Osteoblast (primary cell): ENCODE measurements around the gene ZNF148. TPM values are rescaled to one million over a fixed set of nuclear protein-coding genes. Genes with fewer than 3 reads are reported as not detected.

ENCODE experiments used
- DNase-seq: peaks from one replicate; pipeline ENCODE4 v3.0.0; 2011; ENCODE audit warnings: low spot score, mixed read lengths; ENCODE audit not compliant: insufficient read length; ENCODE audit errors: missing footprints
- H2AFZ ChIP-seq: 2 replicates; pipeline ENCODE4 v1.6.0; 2011; ENCODE audit warnings: mild to moderate bottlenecking, low read length
- H3K27ac ChIP-seq: 2 replicates; pipeline ENCODE4 v1.5.1; 2011; ENCODE audit warnings: mild to moderate bottlenecking, low read depth, low read length, moderate library complexity
- H3K27me3 ChIP-seq: 2 replicates; pipeline ENCODE4 v1.6.0; 2012; ENCODE audit warnings: mild to moderate bottlenecking, control low read depth, inconsistent platforms, low read length, moderate library complexity; ENCODE audit not compliant: insufficient read depth
- H3K36me3 ChIP-seq: 2 replicates; pipeline ENCODE4 v1.5.1; 2011; ENCODE audit warnings: mild to moderate bottlenecking, low read length, control low read depth, moderate library complexity; ENCODE audit not compliant: insufficient read depth
- H3K4me1 ChIP-seq: 2 replicates; pipeline ENCODE4 v1.5.1; 2011; ENCODE audit warnings: mild to moderate bottlenecking, low read length, control low read depth, moderate library complexity; ENCODE audit not compliant: insufficient read depth
- H3K4me2 ChIP-seq: 2 replicates; pipeline ENCODE4 v1.6.0; 2011; ENCODE audit warnings: mild to moderate bottlenecking, low read length; ENCODE audit not compliant: insufficient read depth
- H3K4me3 ChIP-seq: fragments of 200-600 bp; sonication (generic); 3 replicates; pipeline ENCODE4 v1.5.1; 2012; ENCODE audit warnings: mild to moderate bottlenecking, low read length, inconsistent platforms; ENCODE audit not compliant: insufficient read depth
- H3K79me2 ChIP-seq: 2 replicates; pipeline ENCODE4 v1.6.0; 2012; ENCODE audit warnings: mild to moderate bottlenecking, low read length, control low read depth, inconsistent platforms; ENCODE audit not compliant: insufficient read depth
- H3K9me3 ChIP-seq: 2 replicates; pipeline ENCODE4 v1.5.1; 2011; ENCODE audit warnings: low read depth, low read length, control low read depth
- H4K20me1 ChIP-seq: 2 replicates; pipeline ENCODE4 v1.6.0; 2012; ENCODE audit warnings: mild to moderate bottlenecking, low read length, control low read depth; ENCODE audit not compliant: insufficient read depth
- CTCF ChIP-seq: IDR thresholded peaks from 2 replicates; pipeline ENCODE4 v1.5.1; 2011; ENCODE audit warnings: mild to moderate bottlenecking, low read depth, low read length, moderate library complexity; ENCODE audit errors: extremely low read depth
- total RNA-seq: library from RNA; depleted of rRNA; stranded (reverse); fragments of >200 nt; gene quantifications from 2 replicates; pipeline ENCODE4 v1.2.3, GENCODE V29; 2012

Gene ZNF148
- total RNA-seq, 1 donor = 38.4 TPM

GRCh38 chr3:125212091-125212508, 163.0 kb downstream of the ZNF148 start:
- H3K4me2 ChIP-seq = peak overlapping the region; percentile 89
- DNase-seq = peak; percentile 72
- peak overlapping the region; percentile 74 for H3K4me3 ChIP-seq
- no peaks in the 10 kb centered on the region for H3K9me3 ChIP-seq
- H3K79me2 ChIP-seq = no peaks in the 10 kb centered on the region
- peaks cover 12% of the 10 kb centered on the region for H3K4me1 ChIP-seq
- no peaks in the 10 kb centered on the region for H3K36me3 ChIP-seq
- H3K27ac ChIP-seq = no peak overlapping the region
- no peaks in the 10 kb centered on the region for H4K20me1 ChIP-seq
- no peak for TF ChIP-seq CTCF
- peak overlapping the region; percentile 77 for H2AFZ ChIP-seq
- H3K27me3 ChIP-seq = no peaks in the 10 kb centered on the region

- no peaks in the 10 kb centered on the region for H3K36me3 ChIP-seq
- peak overlapping the region; percentile 89 for H3K4me2 ChIP-seq
- H3K27me3 ChIP-seq = no peaks in the 10 kb centered on the region
- no peak overlapping the region for H3K27ac ChIP-seq
- no peak overlapping the region for H2AFZ ChIP-seq
- no peaks in the 10 kb centered on the region for H3K79me2 ChIP-seq
- no peak for DNase-seq
- no peaks in the 10 kb centered on the region for H4K20me1 ChIP-seq
- no peaks in the 10 kb centered on the region for H3K9me3 ChIP-seq
- H3K4me1 ChIP-seq = peaks cover 12% of the 10 kb centered on the region
- H3K4me3 ChIP-seq = peak overlapping the region; percentile 74
- TF ChIP-seq CTCF = no peak
Measured at GRCh38 chr3:125211523-125212090, 163.5 kb downstream of the ZNF148 start.

GRCh38 chr3:125207949-125208568, 167.1 kb downstream of the ZNF148 start:
- H3K4me3 ChIP-seq = no peak overlapping the region
- no peaks in the 10 kb centered on the region for H3K27me3 ChIP-seq
- no peaks in the 10 kb centered on the region for H3K9me3 ChIP-seq
- H3K4me1 ChIP-seq = peaks cover 5% of the 10 kb centered on the region
- no peak overlapping the region for H3K4me2 ChIP-seq
- no peak overlapping the region for H2AFZ ChIP-seq
- no peaks in the 10 kb centered on the region for H4K20me1 ChIP-seq
- no peak overlapping the region for H3K27ac ChIP-seq
- DNase-seq = no peak
- no peak for TF ChIP-seq CTCF
- no peaks in the 10 kb centered on the region for H3K36me3 ChIP-seq
- no peaks in the 10 kb centered on the region for H3K79me2 ChIP-seq

GRCh38 chr3:125207507-125207906, 167.6 kb downstream of the ZNF148 start:
- no peaks in the 10 kb centered on the region for H3K4me1 ChIP-seq
- no peak for DNase-seq
- H3K27me3 ChIP-seq = no peaks in the 10 kb centered on the region
- no peak for TF ChIP-seq CTCF
- H3K27ac ChIP-seq = no peak overlapping the region
- no peaks in the 10 kb centered on the region for H3K36me3 ChIP-seq
- no peak overlapping the region for H3K4me2 ChIP-seq
- no peaks in the 10 kb centered on the region for H3K79me2 ChIP-seq
- no peak overlapping the region for H3K4me3 ChIP-seq
- H4K20me1 ChIP-seq = no peaks in the 10 kb centered on the region
- no peaks in the 10 kb centered on the region for H3K9me3 ChIP-seq
- H2AFZ ChIP-seq = no peak overlapping the region
